NCI-H1930 (cell line): ENCODE results near the gene NCK2.

Source experiments
- DNase-seq, 2 experiments: peaks; one replicate each; lab custom pipeline; 2025; lab: John Stamatoyannopoulos, UW

Gene NCK2

GRCh38 chr2:105793196-105793975, 48.7 kb downstream of the NCK2 start:
- DNase-seq: no peak

GRCh38 chr2:105794926-105795574, 50.3 kb downstream of the NCK2 start:
- peak in 1 of 2 experiments; percentile 44 for DNase-seq

GRCh38 chr2:105795575-105795934, 50.8 kb downstream of the NCK2 start:
- DNase-seq: peak; percentile 24 to 44

- DNase-seq: no peak
Observed at GRCh38 chr2:105796131-105796638, 51.5 kb downstream of the NCK2 start.

GRCh38 chr2:105796791-105797190, 52.1 kb downstream of the NCK2 start:
- DNase-seq: no peak

GRCh38 chr2:105797298-105797819, 52.6 kb downstream of the NCK2 start:
- DNase-seq: no peak

- DNase-seq: no peak
Observed at GRCh38 chr2:105798595-105798994, 53.9 kb downstream of the NCK2 start.

GRCh38 chr2:105800036-105800713, 55.5 kb downstream of the NCK2 start:
- DNase-seq: no peak

GRCh38 chr2:105800953-105801635, 56.4 kb downstream of the NCK2 start:
- no peak for DNase-seq

GRCh38 chr2:105801961-105802360, 57.2 kb downstream of the NCK2 start:
- DNase-seq: no peak

GRCh38 chr2:105802587-105802986, 57.9 kb downstream of the NCK2 start:
- DNase-seq: no peak

- no peak for DNase-seq
Observed at GRCh38 chr2:105803337-105803736, 58.6 kb downstream of the NCK2 start.

GRCh38 chr2:105803773-105804172, 59.1 kb downstream of the NCK2 start:
- no peak for DNase-seq

GRCh38 chr2:105804266-105804665, 59.6 kb downstream of the NCK2 start:
- peak; percentile 76 to 81 for DNase-seq

GRCh38 chr2:105806996-105807395, 62.3 kb downstream of the NCK2 start:
- DNase-seq: no peak

- DNase-seq: no peak
Observed at GRCh38 chr2:105808423-105809096, 63.8 kb downstream of the NCK2 start.

GRCh38 chr2:105809097-105809473, 64.4 kb downstream of the NCK2 start:
- no peak for DNase-seq

GRCh38 chr2:105809723-105810122, 65.0 kb downstream of the NCK2 start:
- no peak for DNase-seq

- DNase-seq: no peak
Observed at GRCh38 chr2:105812180-105813044, 67.7 kb downstream of the NCK2 start.

- DNase-seq: no peak
Observed at GRCh38 chr2:105813045-105813315, 68.3 kb downstream of the NCK2 start.

GRCh38 chr2:105813405-105813804, 68.7 kb downstream of the NCK2 start:
- no peak for DNase-seq
